KOPT-K1 (cell line): ENCODE results near the gene UNC45A.
"Not testable (repeated sequence)": the region's sequence is repeated elsewhere in the genome, so short reads cannot be mapped to it uniquely, and the experiment has no call there.

Experiments
- H3K27ac ChIP-seq: fragments of 200-600 bp; sonication (generic); 2 replicates; pipeline ENCODE4 v1.5.1; 2016; ENCODE audit warnings: antibody characterized with exemption, mild to moderate bottlenecking, low read depth, low read length; ENCODE audit not compliant: poor library complexity, severe bottlenecking
- H3K36me3 ChIP-seq: fragments of 200-600 bp; sonication (generic); 2 replicates; pipeline ENCODE4 v1.5.1; 2017; ENCODE audit warnings: antibody characterized with exemption, mild to moderate bottlenecking, low read length, moderate library complexity; ENCODE audit not compliant: insufficient read depth
- H3K9me3 ChIP-seq: fragments of 200-600 bp; sonication (generic); 2 replicates; pipeline ENCODE4 v1.5.1; 2017; ENCODE audit warnings: antibody characterized with exemption, low read length, mild to moderate bottlenecking; ENCODE audit not compliant: insufficient read depth, poor library complexity, severe bottlenecking

Gene UNC45A

GRCh38 chr15:90934949-90935751 is at the start of gene UNC45A:
UNC45A (plus strand) TSS chr15:90935285; CDS start chr15:90935325, 40 bp downstream.
- Histone ChIP-seq H3K36me3 (peaks cover 27% of the 10 kb centered on the region), H3K27ac (peak within 1 kb of the TSS; percentile 65), H3K9me3 (no peaks in the 10 kb centered on the region)

DNA sequence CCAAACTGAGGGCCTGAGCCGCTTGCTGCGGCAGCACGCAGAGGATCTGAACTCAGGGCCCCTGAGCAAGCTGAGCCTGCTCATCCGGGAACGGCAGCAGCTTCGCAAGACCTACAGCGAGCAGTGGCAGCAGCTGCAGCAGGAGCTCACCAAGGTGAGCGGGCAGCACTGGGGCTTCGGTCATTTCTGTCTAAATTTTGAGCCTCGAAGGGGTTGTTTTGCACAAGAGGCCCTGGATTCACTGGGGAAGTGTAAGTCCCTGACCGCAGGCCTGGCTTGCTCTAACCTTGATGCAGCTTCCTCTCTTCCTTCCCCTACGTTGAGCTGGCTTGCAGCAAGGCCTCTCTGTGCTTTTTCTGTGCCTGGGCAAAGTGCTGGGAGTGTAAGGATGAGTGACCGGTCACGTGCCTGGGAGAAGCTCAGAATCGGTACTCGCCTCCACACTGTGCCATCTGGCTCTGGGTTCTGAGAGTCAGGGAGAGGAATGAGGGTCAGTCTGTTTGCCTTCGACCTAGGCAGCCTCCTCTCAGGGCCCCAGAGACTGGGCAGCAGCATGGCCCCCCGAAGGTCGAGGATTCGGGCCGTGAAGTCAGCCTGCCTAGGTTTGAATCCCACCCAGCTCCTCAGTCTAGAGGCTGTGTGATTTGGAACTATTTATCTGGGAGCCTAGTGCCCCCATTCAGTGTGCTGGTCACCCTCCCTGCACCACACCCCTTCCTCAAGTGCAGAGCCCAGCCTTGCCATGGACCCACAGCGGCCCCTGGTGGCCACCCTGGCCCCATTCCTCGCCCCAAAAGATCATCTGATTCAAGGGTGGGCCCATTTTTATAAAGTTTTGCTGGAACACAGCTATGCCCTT is 49.4 kb upstream of the UNC45A start:
- Histone ChIP-seq H3K27ac (no peak overlapping the region), H3K9me3 (no peaks in the 10 kb centered on the region), H3K36me3 (peaks cover 5% of the 10 kb centered on the region; the same call in 1 of the 2 replicates)

- no peak overlapping the region for H3K27ac ChIP-seq
- H3K9me3 ChIP-seq: no peaks in the 10 kb centered on the region
- H3K36me3 ChIP-seq: no peaks in the 10 kb centered on the region
Measured at GRCh38 chr15:90886291-90886614, 48.8 kb upstream of the UNC45A start.

DNA sequence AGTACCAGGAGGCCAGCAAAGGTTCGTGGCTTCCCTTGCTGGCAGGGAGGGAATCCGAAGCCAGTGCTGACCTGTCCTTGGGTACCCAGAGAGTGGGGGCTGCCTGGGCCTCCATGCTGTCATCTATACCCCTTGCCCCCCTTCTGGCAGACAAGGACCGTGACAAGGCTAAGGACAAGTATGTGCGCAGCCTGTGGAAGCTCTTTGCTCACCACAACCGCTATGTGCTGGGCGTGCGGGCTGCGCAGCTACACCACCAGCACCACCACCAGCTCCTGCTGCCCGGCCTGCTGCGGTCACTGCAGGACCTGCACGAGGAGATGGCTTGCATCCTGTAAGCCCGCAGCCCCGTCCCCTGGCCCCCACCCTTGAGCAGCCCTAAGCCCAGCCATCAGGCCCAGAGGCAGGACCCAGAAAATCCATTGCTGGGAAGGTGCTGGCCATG is 48.0 kb upstream of the UNC45A start:
- no peaks in the 10 kb centered on the region for H3K9me3 ChIP-seq
- H3K36me3 ChIP-seq: no peaks in the 10 kb centered on the region
- no peak overlapping the region for H3K27ac ChIP-seq

DNA sequence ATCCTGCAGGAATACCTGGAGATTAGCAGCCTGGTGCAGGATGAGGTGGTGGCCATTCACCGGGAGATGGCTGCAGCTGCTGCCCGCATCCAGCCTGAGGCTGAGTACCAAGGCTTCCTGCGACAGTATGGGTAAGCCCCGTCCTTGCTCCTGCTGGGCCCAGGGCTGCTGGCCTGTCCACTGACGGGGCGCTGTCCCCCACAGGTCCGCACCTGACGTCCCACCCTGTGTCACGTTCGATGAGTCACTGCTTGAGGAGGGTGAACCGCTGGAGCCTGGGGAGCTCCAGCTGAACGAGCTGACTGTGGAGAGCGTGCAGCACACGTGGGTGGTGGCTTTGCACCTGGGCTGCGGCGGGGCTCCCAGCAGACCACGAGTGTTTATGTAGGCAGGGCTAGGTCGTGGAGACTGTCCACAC is 45.8 kb upstream of the UNC45A start:
- no peaks in the 10 kb centered on the region for H3K36me3 ChIP-seq
- H3K27ac ChIP-seq: no peak overlapping the region
- no peaks in the 10 kb centered on the region for H3K9me3 ChIP-seq

GRCh38 chr15:90889736-90890456 is 45.2 kb upstream of the UNC45A start:
- no peak overlapping the region for H3K27ac ChIP-seq
- H3K36me3 ChIP-seq: no peaks in the 10 kb centered on the region
- no peaks in the 10 kb centered on the region for H3K9me3 ChIP-seq

DNA sequence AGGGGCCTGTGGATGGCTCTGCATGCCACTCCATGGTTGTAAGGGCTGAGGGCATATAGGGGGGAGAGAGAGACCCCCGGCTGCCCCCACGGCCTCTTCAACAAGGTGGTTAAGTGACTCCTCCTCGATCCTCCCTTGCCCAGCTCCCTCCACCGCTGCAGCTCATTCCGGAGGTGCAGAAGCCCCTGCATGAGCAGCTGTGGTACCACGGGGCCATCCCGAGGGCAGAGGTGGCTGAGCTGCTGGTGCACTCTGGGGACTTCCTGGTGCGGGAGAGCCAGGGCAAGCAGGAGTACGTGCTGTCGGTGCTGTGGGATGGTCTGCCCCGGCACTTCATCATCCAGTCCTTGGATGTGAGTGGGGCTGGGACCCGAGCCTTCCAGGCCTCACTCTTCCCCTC is 44.2 kb upstream of the UNC45A start:
- no peaks in the 10 kb centered on the region for H3K9me3 ChIP-seq
- no peak overlapping the region for H3K27ac ChIP-seq
- H3K36me3 ChIP-seq: no peaks in the 10 kb centered on the region

GRCh38 chr15:90891346-90891949 is 43.6 kb upstream of the UNC45A start:
- H3K27ac ChIP-seq: no peak overlapping the region
- H3K36me3 ChIP-seq: no peaks in the 10 kb centered on the region
- no peaks in the 10 kb centered on the region for H3K9me3 ChIP-seq

GRCh38 chr15:90892023-90892422 is 43.1 kb upstream of the UNC45A start:
- Histone ChIP-seq H3K9me3 (no peaks in the 10 kb centered on the region), H3K36me3 (no peaks in the 10 kb centered on the region), H3K27ac (no peak overlapping the region)

DNA sequence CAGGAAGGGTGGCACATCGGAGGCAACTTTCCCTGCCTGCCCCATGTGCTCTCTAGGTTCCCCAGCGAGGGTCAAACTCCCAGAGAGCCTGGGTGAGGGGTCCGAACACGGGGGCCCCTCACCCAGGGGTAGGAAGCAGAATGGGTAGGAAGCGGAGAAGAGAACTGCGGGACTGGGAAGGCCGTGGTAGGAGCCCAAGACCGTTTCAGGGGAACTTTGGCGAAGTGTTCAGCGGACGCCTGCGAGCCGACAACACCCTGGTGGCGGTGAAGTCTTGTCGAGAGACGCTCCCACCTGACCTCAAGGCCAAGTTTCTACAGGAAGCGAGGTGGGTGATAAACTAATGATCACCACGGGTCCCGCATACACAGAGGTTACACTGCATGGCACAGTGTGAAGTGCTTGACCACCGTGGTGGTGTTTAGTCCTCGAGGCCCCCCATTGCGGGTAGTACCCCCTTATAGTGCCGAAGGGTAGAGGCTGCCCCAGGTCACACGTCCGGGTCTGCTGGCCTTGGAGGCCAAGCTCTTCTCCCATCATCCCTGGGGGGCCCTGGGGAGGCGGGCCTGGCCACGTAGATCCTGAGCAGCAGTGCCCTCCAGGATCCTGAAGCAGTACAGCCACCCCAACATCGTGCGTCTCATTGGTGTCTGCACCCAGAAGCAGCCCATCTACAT is 42.4 kb upstream of the UNC45A start:
- Histone ChIP-seq H3K36me3 (no peaks in the 10 kb centered on the region), H3K27ac (no peak overlapping the region), H3K9me3 (no peaks in the 10 kb centered on the region)

- H3K9me3 ChIP-seq: no peaks in the 10 kb centered on the region
- H3K27ac ChIP-seq: peak overlapping the region; percentile 9
- H3K36me3 ChIP-seq: no peaks in the 10 kb centered on the region
Measured at GRCh38 chr15:90893175-90894090, 41.7 kb upstream of the UNC45A start.

DNA sequence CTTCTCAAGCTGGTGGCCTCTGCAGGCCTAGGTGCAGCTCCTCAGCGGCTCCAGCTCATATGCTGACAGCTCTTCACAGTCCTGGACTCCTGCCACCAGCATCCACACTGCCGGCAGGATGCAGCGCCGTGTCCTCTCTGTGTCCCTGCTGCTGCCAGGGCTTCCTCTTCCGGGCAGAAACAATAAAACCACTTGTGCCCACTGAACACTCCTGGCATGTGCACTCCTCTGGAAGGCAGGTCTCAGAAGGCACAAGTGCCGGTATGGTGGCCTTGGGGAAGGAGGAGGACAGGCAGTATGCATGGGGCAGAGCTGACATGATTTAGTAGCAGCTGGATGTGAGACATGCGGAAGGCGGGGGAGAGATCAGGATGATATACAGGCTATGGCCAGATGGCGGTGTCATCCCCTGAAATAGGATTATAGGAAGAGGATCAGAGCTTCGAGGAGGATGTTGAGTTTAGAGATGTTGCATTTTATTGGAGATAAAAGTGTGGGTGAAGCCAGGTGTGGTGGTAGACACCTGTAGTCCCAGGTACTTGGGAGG is 39.4 kb upstream of the UNC45A start:
- H3K9me3 ChIP-seq: no peaks in the 10 kb centered on the region
- H3K27ac ChIP-seq: no peak overlapping the region
- H3K36me3 ChIP-seq: no peaks in the 10 kb centered on the region

DNA sequence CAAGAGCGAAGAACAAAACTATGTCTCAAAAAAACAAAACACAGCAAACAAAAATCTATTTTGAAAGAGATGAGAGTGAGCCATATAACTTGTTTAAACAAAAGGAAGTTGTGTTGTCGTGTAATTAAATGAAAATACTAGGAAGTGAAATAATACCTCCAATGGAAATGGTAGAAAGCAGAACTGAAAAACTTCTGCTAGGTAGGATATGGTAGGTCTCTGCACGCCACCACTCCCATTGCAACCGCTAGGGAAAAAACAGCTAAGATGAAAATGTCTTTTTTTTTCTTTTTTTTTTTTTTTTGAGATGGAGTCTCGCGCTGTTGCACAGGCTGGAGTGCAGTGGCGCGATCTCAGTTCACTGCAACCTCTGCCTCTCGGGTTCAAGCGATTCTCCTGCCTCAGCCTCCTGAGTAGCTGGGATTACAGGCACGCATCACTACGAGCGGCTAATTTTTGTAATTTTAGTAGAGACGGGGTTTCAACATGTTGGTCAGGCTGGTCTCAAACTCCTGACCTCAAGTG is 37.9 kb upstream of the UNC45A start:
- H3K27ac ChIP-seq, H3K36me3 ChIP-seq, H3K9me3 ChIP-seq: not testable (repeated sequence)
